Vagina (tissue), 2 donors: Measurements from ENCODE around the gene TMPRSS13. TPM values are rescaled to one million over a fixed set of nuclear protein-coding genes. Genes with fewer than 3 reads are reported as not detected.

Source experiments
- DNase-seq, 2 donors: peaks; one replicate each; pipeline ENCODE4 v3.0.0-alpha.2; 2017; ENCODE audit errors: extremely low spot score in 2 of 2
- H3K27ac ChIP-seq: fragments of 200-600 bp; sonication (generic); one replicate; pipeline ENCODE4 v1.5.1; 2019
- H3K27me3 ChIP-seq: fragments of 200-600 bp; sonication (generic); one replicate; pipeline ENCODE4 v1.5.1; 2019
- H3K36me3 ChIP-seq, 2 donors: fragments of 200-600 bp; sonication (generic); one replicate each; pipeline ENCODE4 v1.5.1; 2017 to 2019
- H3K4me1 ChIP-seq: fragments of 200-600 bp; sonication (generic); one replicate; pipeline ENCODE4 v1.5.1; 2019
- H3K4me3 ChIP-seq, 2 donors: fragments of 200-600 bp; sonication (generic); 1 replicate in 1 of 2; 2 replicates in 1 of 2; pipeline ENCODE4 v1.5.1; 2016 to 2019
- H3K9me3 ChIP-seq: fragments of 200-600 bp; sonication (generic); one replicate; pipeline ENCODE4 v1.5.1; 2019
- CTCF ChIP-seq, 3 experiments: fragments of 450-650 bp in 2 of 3; fragments of 200-600 bp in 1 of 3; sonication (generic) in 1 of 3; IDR thresholded peaks; one replicate each; pipeline ENCODE4 v1.5.1; 2017 to 2019; ENCODE audit warnings: antibody characterized with exemption in 3 of 3, mild to moderate bottlenecking in 2 of 3, moderate library complexity in 2 of 3
- POLR2A ChIP-seq, 2 donors: fragments of 450-650 bp; IDR thresholded peaks; one replicate each; pipeline ENCODE4 v1.6.1; 2017; ENCODE audit warnings: antibody characterized with exemption in 2 of 2, mild to moderate bottlenecking in 2 of 2, moderate library complexity in 2 of 2
- POLR2AphosphoS5 ChIP-seq, 2 donors: sonication (generic); formaldehyde crosslinking; IDR thresholded peaks; one replicate each; pipeline ENCODE4 v1.9.0; 2017; ENCODE audit warnings: antibody characterized with exemption in 2 of 2, mild to moderate bottlenecking in 2 of 2, low read depth in 1 of 2; ENCODE audit not compliant: insufficient read depth in 1 of 2
- intact Hi-C: fragments of 100-400 bp; cut with DNase I; formaldehyde crosslinking; loops from one replicate; pipeline ENCODE4 v1.15.1; 2023
- total RNA-seq: library from RNA; depleted of rRNA; stranded (reverse); fragments of >200 nt; gene quantifications from one replicate; pipeline ENCODE4 v1.2.3, GENCODE V29; 2016

TMPRSS13 gene
- total RNA-seq, 1 donor from 2014 or later: 9.6 TPM

DNA sequence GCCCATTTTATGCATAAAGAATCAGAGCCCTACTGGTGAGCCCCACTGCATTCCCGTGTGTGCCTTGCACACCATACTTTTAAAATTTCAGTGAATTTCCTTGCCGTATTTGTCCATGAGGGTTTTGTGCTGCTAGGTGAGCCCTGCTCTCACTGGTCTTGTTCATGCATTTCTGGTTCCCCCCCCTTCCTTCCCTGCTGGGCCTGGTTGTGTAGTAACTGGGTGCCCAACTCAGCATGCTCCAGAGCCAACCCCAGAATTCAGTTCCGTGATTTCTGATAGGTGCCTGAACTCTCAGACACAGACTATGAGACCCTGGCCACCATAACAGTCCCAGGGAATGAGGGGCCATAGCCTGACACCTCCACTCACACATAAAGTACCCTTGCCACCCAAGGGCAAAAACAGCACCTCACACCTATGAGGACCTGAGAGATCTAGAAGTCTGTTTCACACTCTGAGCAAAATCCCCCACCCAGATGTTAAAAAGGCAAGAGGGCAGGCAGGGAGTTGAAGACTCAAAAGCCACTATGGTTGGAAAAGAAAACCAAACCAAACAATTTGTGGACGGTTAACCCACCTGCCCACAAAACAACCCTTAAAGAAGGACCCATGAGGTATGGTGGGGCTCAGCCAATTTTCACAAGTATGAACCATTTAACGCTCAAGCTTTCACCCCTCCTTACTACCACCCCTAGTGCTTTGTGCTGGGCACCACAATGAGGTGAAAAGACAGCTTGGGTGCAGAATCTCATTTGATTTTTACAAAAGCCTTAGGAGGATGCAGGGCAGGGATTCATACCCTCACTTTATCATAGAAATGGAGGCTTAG, 40.2 kb upstream of the TMPRSS13 start:
- TF ChIP-seq POLR2A (IDR thresholded peaks at IDR 0.05) (no peak), POLR2AphosphoS5 (IDR thresholded peaks at IDR 0.05; ENCODE audit: insufficient read depth in 1 of 2, low read depth in 1 of 2) (no peak), CTCF (IDR thresholded peaks at IDR 0.05) (no peak)
- peak in 1 of 2 donors; percentile 58 for DNase-seq
- no peaks in the 10 kb centered on the region for H3K4me1 ChIP-seq
- no peaks in the 10 kb centered on the region for H3K27me3 ChIP-seq
- no peak overlapping the region for H3K4me3 ChIP-seq
- H3K9me3 ChIP-seq: no peaks in the 10 kb centered on the region
- H3K27ac ChIP-seq: no peak overlapping the region
- no peaks in the 10 kb centered on the region for H3K36me3 ChIP-seq
- intact Hi-C loops: no loop called here

- Histone ChIP-seq H3K27ac (no peak overlapping the region), H3K9me3 (no peaks in the 10 kb centered on the region), H3K27me3 (no peaks in the 10 kb centered on the region), H3K4me1 (no peaks in the 10 kb centered on the region), H3K36me3 (no peaks in the 10 kb centered on the region), H3K4me3 (no peak overlapping the region)
- intact Hi-C loops: no loop called here
- no peak for DNase-seq
- TF ChIP-seq POLR2A (IDR thresholded peaks at IDR 0.05) (no peak), CTCF (IDR thresholded peaks at IDR 0.05) (no peak), POLR2AphosphoS5 (IDR thresholded peaks at IDR 0.05; ENCODE audit: insufficient read depth in 1 of 2, low read depth in 1 of 2) (no peak)
These were observed 37.7 kb upstream of the TMPRSS13 start for GRCh38 chr11:117966908-117967307.

- no peaks in the 10 kb centered on the region for H3K36me3 ChIP-seq
- H3K9me3 ChIP-seq: no peaks in the 10 kb centered on the region
- no peak overlapping the region for H3K27ac ChIP-seq
- no peaks in the 10 kb centered on the region for H3K4me1 ChIP-seq
- TF ChIP-seq CTCF (IDR thresholded peaks at IDR 0.05): no peak
- no peak for TF ChIP-seq POLR2AphosphoS5 (IDR thresholded peaks at IDR 0.05; ENCODE audit: insufficient read depth in 1 of 2, low read depth in 1 of 2)
- no peak for TF ChIP-seq POLR2A (IDR thresholded peaks at IDR 0.05)
- intact Hi-C loops: no loop called here
- DNase-seq: no peak
- no peak overlapping the region for H3K4me3 ChIP-seq
- no peaks in the 10 kb centered on the region for H3K27me3 ChIP-seq
These were observed 33.6 kb upstream of the TMPRSS13 start for GRCh38 chr11:117962826-117963225.

- H3K4me1 ChIP-seq: no peaks in the 10 kb centered on the region
- no peak overlapping the region for H3K4me3 ChIP-seq
- intact Hi-C loops: no loop called here
- TF ChIP-seq POLR2A (IDR thresholded peaks at IDR 0.05) (no peak), POLR2AphosphoS5 (IDR thresholded peaks at IDR 0.05; ENCODE audit: insufficient read depth in 1 of 2, low read depth in 1 of 2) (no peak), CTCF (IDR thresholded peaks at IDR 0.05) (no peak)
- H3K9me3 ChIP-seq: no peaks in the 10 kb centered on the region
- H3K36me3 ChIP-seq: no peaks in the 10 kb centered on the region
- DNase-seq: peak in 1 of 2 donors; percentile 10
- no peak overlapping the region for H3K27ac ChIP-seq
- no peaks in the 10 kb centered on the region for H3K27me3 ChIP-seq
These were observed 32.7 kb upstream of the TMPRSS13 start for GRCh38 chr11:117961896-117962295.

- intact Hi-C loops: no loop called here
- DNase-seq: no peak
- no peaks in the 10 kb centered on the region for H3K4me1 ChIP-seq
- H3K27me3 ChIP-seq: no peaks in the 10 kb centered on the region
- no peaks in the 10 kb centered on the region for H3K36me3 ChIP-seq
- H3K4me3 ChIP-seq: no peak overlapping the region
- H3K27ac ChIP-seq: no peak overlapping the region
- no peaks in the 10 kb centered on the region for H3K9me3 ChIP-seq
- TF ChIP-seq POLR2A (IDR thresholded peaks at IDR 0.05) (no peak), POLR2AphosphoS5 (IDR thresholded peaks at IDR 0.05; ENCODE audit: insufficient read depth in 1 of 2, low read depth in 1 of 2) (no peak), CTCF (IDR thresholded peaks at IDR 0.05) (no peak)
These were observed 31.2 kb upstream of the TMPRSS13 start for GRCh38 chr11:117960406-117960805.
